Stimulated activated CD4-positive, alpha-beta T cell treated with anti-CD3 and anti-CD28 coated beads, Interleukin-4, amount 100 ng/mL, for 4 hours (primary cell): ENCODE data around the gene RMC1.
"Not testable (repeated sequence)": the region's sequence is repeated elsewhere in the genome, so short reads cannot be mapped to it uniquely, and the experiment has no call there.

Experiments
- DNase-seq, 2 experiments: peaks; one replicate each; pipeline ENCODE4 v3.0.0-alpha.2; 2020

Gene RMC1

DNA sequence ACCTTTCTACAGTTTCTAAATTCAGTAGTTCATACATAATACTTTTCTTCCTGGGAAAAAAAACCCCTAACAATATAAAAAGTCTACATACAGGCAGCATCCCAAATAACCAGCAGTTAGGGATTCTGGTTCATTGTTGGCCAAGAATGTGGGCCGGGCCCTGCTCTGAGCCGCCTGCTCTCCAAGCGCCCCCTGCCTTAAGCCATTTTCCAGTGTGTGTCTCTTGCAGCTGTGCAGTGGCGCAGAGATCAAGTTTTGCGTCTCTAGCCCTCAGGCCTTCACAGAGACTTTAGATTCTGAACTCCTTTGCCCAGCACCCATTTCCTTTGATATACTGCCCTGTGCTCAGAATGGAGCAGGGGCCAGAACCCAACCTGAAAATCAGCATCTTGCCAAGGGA, 32.9 kb downstream of the RMC1 start:
- no peak for DNase-seq

- DNase-seq = no peak
Observed at GRCh38 chr18:23537274-23537673, 34.0 kb downstream of the RMC1 start.

- DNase-seq = no peak
Observed at GRCh38 chr18:23538001-23538400, 34.7 kb downstream of the RMC1 start.

DNA sequence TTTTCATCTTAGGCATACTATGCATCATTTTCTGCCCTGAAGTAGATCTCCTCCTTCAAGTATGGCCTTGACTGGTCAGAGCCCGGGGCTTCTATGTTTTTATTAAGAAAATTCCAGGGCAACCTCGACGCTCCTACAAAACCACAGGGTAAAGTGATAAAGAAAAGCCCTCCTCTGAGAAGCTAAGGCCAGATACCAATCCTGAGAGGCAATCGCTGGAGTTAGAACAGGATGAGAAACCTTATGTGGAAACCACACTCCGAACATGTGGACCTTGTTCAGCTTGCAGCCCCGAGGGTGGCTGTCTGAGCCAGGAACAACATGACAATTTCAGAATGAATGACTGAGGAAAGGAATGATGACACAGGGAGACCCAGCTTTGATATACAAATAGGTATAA, 35.6 kb downstream of the RMC1 start:
- no peak for DNase-seq

DNA sequence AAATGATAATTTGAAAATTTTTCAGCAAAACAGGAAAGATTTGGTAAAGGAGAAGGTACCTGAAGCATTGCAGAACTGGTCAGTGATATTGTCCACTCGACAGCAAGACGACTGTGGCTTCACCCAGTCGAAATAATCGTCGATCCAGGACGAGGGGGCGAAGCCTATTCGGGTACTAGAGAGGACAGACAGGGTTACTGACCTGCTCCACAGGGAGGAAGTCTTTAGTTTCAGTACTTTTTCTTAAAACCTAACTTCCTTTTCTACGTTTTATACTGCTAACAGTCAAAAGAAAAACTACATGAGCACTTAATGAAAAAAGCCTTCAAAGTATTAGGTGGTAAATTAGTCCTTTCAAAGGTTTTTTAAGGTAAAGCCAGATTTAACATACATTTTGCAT, 36.0 kb downstream of the RMC1 start:
- DNase-seq = no peak

- DNase-seq = peak in 1 of 2 experiments; percentile 3
Observed at GRCh38 chr18:23539911-23540525, 36.7 kb downstream of the RMC1 start.

DNA sequence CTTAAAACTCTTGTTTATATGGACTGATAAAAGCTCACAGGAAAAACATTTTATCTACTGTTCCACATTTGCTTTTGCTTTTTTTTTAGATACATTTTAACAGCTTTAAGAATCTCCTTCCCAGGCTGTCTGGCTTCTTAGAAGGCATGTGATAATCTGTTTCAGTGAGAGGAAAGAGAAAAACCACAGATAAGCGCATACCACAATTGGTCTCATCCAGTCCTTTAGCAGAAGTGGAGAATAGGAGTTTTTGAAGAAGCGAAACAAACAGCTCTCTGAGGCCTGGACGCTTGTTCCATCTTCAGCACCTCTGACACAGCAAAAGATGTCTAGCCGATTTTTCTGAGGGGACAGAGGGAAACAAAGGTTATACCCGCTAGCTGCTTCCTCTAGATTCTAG, 37.6 kb downstream of the RMC1 start:
- peak in 1 of 2 experiments; percentile 10 for DNase-seq

DNA sequence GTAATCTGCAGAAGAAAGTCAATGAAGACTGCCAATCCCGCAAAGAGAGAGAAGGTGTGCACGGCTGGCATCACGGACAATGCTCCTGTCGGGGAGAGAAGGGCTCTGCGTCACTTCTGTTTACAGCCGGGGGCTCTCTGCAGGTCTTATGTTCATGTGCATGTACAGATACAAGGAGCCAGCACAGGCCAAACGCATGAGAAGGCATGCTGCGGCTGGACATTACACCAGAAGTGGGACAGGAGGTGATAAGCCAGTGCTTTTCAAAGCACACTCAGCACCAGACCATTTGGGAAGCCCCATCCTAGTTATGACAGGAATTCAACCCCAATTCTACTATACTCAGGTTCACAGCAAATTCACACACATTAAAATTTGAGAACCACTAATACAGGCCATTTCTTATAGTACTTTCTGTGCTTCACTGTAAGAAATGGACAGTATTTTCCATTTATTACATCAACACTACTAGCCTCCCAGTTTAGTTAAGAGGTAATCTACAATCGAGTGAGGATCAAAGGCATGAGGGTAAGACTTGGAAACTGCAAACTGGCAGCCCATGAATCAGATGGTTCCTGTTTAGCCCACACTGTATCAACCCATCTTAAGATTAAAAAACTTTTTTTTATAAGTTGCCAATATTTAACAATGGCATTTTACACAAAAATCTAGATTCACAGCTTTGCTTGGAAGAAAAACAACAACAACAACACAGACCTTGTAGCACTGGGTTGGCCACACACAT, 38.2 kb downstream of the RMC1 start:
- DNase-seq = peak in 1 of 2 experiments; percentile 10

DNA sequence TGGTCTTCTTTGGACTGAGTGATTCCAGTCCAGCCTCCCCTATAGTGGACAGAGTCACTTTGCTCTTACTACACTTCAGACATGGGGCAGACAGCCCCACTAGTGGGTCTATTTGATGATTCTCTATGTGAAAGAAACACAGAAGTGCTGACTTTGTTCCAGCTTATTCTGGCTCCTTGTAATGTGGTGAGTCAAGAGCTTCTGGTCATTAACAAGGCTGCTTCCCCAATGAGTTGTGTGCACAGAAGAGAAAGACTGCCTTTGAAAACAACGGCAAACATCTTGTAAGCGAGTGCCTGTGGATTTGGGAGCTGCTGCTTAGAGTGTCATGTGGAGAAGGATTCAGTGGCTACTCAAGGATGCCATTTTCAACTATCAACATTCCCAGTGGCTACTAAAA, 39.1 kb downstream of the RMC1 start:
- no peak for DNase-seq

DNA sequence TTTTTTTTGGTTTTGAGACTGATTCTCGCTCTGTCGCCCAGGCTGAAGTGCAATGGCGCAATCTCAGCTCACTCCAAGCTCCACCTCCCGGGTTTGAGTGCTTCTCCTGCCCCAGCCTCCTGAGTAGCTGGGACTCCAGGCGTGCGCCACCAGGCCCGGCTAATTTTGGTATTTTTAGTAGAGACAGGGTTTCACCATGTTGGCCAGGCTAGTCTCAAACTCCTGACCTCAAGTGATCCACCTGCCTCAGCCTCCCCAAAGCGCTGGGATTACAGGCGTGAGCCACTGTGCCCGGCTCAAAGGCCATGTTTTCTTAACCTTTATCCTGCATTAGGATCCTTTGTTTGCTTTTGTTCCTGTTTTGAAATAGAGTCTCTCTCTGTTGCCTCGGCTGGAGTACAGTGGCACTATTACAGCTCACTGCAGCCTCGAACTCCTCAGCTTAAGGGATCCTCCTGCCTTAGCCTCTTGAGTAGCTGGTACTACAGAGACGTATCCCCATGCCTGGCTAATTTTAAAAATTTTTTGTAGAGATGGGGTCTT, 42.0 kb downstream of the RMC1 start:
- no peak for DNase-seq

DNA sequence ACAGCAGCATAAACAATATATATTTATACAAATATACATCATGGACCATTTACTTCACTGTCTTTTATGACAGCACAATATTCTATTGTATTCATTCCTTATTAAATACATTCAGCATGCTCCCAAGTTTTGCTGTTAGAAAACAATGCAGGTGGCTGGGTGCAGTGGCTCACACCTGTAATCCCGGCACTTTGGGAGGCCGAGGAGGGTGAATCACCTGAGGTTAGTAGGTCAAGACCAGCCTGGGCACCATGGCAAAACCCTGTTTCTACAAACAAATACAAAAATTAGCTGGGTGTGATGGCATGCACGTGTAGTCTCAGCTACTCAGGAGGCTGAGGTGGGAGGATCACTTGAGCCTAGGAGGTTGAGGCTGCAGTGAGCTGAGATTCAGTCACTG, 44.0 kb downstream of the RMC1 start:
- no peak for DNase-seq

- DNase-seq = no peak
Observed at GRCh38 chr18:23547846-23548245, 44.5 kb downstream of the RMC1 start.

DNA sequence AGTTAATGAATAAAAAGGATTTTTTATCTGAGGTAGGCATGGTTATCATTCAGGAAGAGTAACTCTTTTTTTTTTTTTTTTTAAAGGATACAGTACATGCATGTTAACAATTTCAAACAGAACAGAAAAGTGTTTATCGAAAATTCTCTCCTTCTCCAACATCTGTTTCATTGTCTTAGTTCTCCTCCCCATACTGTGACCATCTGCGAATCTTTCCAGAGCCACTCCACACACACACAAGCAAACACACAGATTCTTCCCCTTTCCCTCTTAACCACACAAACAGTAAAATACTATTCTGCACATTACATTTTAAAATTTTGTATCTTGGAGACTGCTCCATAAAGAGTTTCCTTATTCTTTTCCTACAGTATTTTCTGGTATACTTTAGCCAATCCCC, 45.0 kb downstream of the RMC1 start:
- no peak for DNase-seq

GRCh38 chr18:23548719-23549118, 45.4 kb downstream of the RMC1 start:
- DNase-seq = no peak

DNA sequence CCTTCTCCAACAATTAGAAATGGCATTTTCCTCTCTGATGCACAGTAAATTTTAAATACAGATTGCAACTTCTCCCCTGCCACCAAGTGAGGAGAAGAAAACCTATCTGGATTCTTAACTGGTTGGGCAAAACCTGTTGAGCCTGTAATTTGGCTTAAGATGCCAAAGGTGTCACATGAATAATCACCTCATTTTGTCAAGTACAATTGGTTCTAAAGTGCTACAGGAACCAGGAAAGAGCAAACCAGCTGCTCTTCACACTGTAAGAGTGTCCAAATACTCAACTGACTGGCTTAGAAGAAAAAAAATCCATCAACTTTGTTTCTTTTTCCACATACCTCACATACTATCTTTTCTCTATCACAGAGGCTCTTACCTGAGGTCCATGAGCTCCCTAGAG, 47.6 kb downstream of the RMC1 start:
- no peak for DNase-seq

DNA sequence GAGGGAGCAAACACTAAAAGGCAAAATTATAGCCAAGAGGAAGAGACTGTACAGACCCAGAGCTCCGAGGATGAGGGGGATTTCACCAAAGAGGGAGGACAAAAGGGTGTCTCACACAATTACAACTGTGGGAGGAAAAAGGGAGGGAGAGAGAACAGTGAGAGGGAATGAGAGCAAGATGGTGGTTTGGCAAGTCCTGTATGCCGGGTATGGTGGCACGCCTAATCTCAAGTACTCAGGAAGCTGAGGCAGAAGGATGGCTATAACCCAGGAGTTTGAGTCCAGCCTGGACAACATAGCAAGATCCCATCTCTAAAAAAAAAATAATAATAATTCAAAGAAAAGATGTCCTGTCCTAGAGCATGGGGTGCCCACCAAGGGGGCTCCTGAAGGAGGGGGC, 48.7 kb downstream of the RMC1 start:
- DNase-seq = no peak

DNA sequence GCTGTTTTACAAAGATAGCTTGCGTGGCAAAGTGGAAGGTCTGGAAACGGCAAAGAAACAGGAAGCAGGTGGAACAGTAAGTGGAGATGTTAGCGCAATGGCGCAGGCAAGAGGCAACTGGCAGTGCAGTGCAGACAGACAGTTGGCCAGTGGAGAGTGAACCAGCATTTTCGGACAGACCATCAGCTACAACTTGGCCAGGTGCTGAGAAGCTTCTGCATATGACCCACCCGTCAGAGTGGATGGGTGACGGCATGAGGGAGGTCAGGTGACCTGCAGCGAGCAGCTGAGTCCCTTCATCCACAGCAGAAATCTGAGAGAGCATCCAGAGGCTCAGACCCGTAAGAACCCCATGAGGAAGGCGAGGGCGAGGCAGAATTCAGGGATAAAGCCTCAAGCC, 49.2 kb downstream of the RMC1 start:
- DNase-seq = no peak

GRCh38 chr18:23553887-23554286, 50.6 kb downstream of the RMC1 start:
- DNase-seq = no peak

- no peak for DNase-seq
Observed at GRCh38 chr18:23556145-23556780, 53.0 kb downstream of the RMC1 start.

DNA sequence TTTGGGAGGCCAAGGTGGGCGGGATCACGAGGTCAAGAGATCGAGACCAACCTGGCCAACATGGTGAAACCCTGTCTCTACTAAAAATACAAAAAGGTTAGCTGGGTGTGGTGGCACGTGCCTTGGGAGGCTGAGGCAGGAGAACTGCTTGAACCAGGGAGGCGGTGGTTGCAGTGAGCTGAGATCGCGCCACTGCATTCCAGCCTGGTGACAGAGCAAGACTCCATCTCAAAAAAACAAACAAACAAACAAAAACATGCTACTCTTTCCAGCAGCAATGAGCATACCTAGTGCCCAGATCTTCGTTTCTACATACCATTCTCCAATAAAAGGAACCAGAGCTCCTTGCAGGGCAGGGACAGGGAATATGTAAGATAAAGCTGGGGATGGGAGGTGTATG, 54.2 kb downstream of the RMC1 start:
- not testable (repeated sequence) for DNase-seq

- no peak for DNase-seq
Observed at GRCh38 chr18:23560186-23560585, 56.9 kb downstream of the RMC1 start.

- DNase-seq = no peak
Observed at GRCh38 chr18:23563377-23564043, 60.2 kb downstream of the RMC1 start.

- DNase-seq = no peak
Observed at GRCh38 chr18:23565916-23566547, 62.7 kb downstream of the RMC1 start.
